Neural crest cell (in vitro differentiated cells): ENCODE measurements around the gene PRKCG. TPM values are rescaled to one million over a fixed set of nuclear protein-coding genes. Genes with fewer than 3 reads are reported as not detected.

ENCODE experiments used
- DNase-seq: peaks from one replicate; pipeline ENCODE4 v3.0.0; 2021; ENCODE audit warnings: low read depth, mixed read lengths, low spot score
- H3K27ac Mint-ChIP-seq: one replicate; pipeline ENCODE4 v1.8.0; 2021; ENCODE audit warnings: mild to moderate bottlenecking, mixed read lengths; ENCODE audit not compliant: unreplicated experiment
- H3K27me3 Mint-ChIP-seq: 2 replicates; pipeline ENCODE4 v1.8.0; 2021; ENCODE audit warnings: low read depth, mild to moderate bottlenecking, mixed read lengths
- H3K36me3 Mint-ChIP-seq: 2 replicates; pipeline ENCODE4 v1.8.0; 2021; ENCODE audit warnings: low read depth, mild to moderate bottlenecking, mixed read lengths
- H3K4me1 Mint-ChIP-seq: 2 replicates; pipeline ENCODE4 v1.8.0; 2021; ENCODE audit warnings: mixed read lengths
- H3K4me3 Mint-ChIP-seq: one replicate; pipeline ENCODE4 v1.8.0; 2021; ENCODE audit warnings: mild to moderate bottlenecking, mixed read lengths
- H3K9me3 Mint-ChIP-seq: 2 replicates; pipeline ENCODE4 v1.8.0; 2021; ENCODE audit warnings: mixed read lengths
- CTCF ChIP-seq: fragments of 200-600 bp; sonication (generic); conservative IDR thresholded peaks from 2 replicates; pipeline ENCODE4 v1.5.0; 2021; ENCODE audit warnings: antibody characterized with exemption, mild to moderate bottlenecking
- total RNA-seq: library from RNA; stranded (reverse); gene quantifications from 2 replicates; pipeline ENCODE4 v1.2.1, GENCODE V29; 2021

PRKCG gene
- total RNA-seq, 1 donor from 2014 or later: 0.65 TPM

- Mint-ChIP-seq H3K4me3 (no peak overlapping the region), H3K9me3 (peaks cover 3% of the 10 kb centered on the region), H3K4me1 (peaks cover 4% of the 10 kb centered on the region), H3K27me3 (peaks cover 74% of the 10 kb centered on the region), H3K36me3 (peaks cover 12% of the 10 kb centered on the region), H3K27ac (no peak overlapping the region)
- DNase-seq: peak; percentile 43
- TF ChIP-seq CTCF: peak; percentile 20
Measured at GRCh38 chr19:53942001-53942786, 60.2 kb downstream of the PRKCG start.

- H3K9me3 Mint-ChIP-seq: peaks cover under 1% of the 10 kb centered on the region
- H3K4me1 Mint-ChIP-seq: peaks cover 4% of the 10 kb centered on the region
- no peak for TF ChIP-seq CTCF
- peaks cover 5% of the 10 kb centered on the region for H3K36me3 Mint-ChIP-seq
- no peak overlapping the region for H3K4me3 Mint-ChIP-seq
- no peak overlapping the region for H3K27ac Mint-ChIP-seq
- peaks cover 76% of the 10 kb centered on the region for H3K27me3 Mint-ChIP-seq
- DNase-seq: no peak
Measured at GRCh38 chr19:53944416-53944815, 62.4 kb downstream of the PRKCG start.

GRCh38 chr19:53944933-53945332 lies 62.9 kb downstream of the PRKCG start:
- Mint-ChIP-seq H3K9me3 (no peaks in the 10 kb centered on the region), H3K4me1 (peaks cover 4% of the 10 kb centered on the region), H3K27ac (no peak overlapping the region), H3K4me3 (no peak overlapping the region), H3K36me3 (no peaks in the 10 kb centered on the region), H3K27me3 (peaks cover 71% of the 10 kb centered on the region)
- no peak for DNase-seq
- no peak for TF ChIP-seq CTCF

GRCh38 chr19:53945441-53945840 lies 63.4 kb downstream of the PRKCG start:
- Mint-ChIP-seq H3K36me3 (no peaks in the 10 kb centered on the region), H3K4me3 (peak overlapping the region; percentile 11), H3K27ac (no peak overlapping the region), H3K27me3 (peaks cover 66% of the 10 kb centered on the region), H3K9me3 (no peaks in the 10 kb centered on the region), H3K4me1 (peaks cover 4% of the 10 kb centered on the region)
- DNase-seq: no peak
- TF ChIP-seq CTCF: no peak

- DNase-seq: no peak
- H3K36me3 Mint-ChIP-seq: no peaks in the 10 kb centered on the region
- H3K4me3 Mint-ChIP-seq: no peak overlapping the region
- H3K4me1 Mint-ChIP-seq: peaks cover 4% of the 10 kb centered on the region
- H3K27ac Mint-ChIP-seq: no peak overlapping the region
- H3K9me3 Mint-ChIP-seq: no peaks in the 10 kb centered on the region
- no peak for TF ChIP-seq CTCF
- peaks cover 63% of the 10 kb centered on the region for H3K27me3 Mint-ChIP-seq
Measured at GRCh38 chr19:53945998-53946397, 64.0 kb downstream of the PRKCG start.
